Neural cell (in vitro differentiated cells): ENCODE data around the gene DZIP1L. TPM values are rescaled to one million over a fixed set of nuclear protein-coding genes. Genes with fewer than 3 reads are reported as not detected.

Source experiments
- H2AFZ ChIP-seq: fragments of 200-600, 300-800 bp; sonication (generic), shearing (Covaris generic); 2 replicates; pipeline ENCODE4 v1.6.0; 2014; ENCODE audit warnings: low read depth, mild to moderate bottlenecking, antibody characterized with exemption, low read length, moderate library complexity
- H3F3A ChIP-seq: fragments of 200-600 bp; shearing (Covaris generic); 2 replicates; pipeline ENCODE4 v1.6.1; 2016; ENCODE audit warnings: mild to moderate bottlenecking, moderate library complexity, mixed read lengths, antibody characterized with exemption, low read length; ENCODE audit not compliant: insufficient read depth, poor library complexity, severe bottlenecking
- H3K27ac ChIP-seq: fragments of 200-600, 300-800 bp; sonication (generic), shearing (Covaris generic); 2 replicates; pipeline ENCODE4 v1.5.1; 2014; ENCODE audit warnings: mild to moderate bottlenecking, low read length, moderate library complexity
- H3K27me3 ChIP-seq: fragments of 300-800, 200-600 bp; sonication (generic), shearing (Covaris generic); 2 replicates; pipeline ENCODE4 v1.6.0; 2014; ENCODE audit warnings: mild to moderate bottlenecking, low read depth, low read length, moderate library complexity; ENCODE audit not compliant: insufficient read depth
- H3K36me3 ChIP-seq: fragments of 300-800, 200-600 bp; sonication (generic), shearing (Covaris generic); 2 replicates; pipeline ENCODE4 v1.5.1; 2014; ENCODE audit warnings: mild to moderate bottlenecking, antibody characterized with exemption, low read length, moderate library complexity; ENCODE audit not compliant: insufficient read depth
- H3K4me2 ChIP-seq: fragments of 300-800, 200-600 bp; sonication (generic), shearing (Covaris generic); 2 replicates; pipeline ENCODE4 v1.6.0; 2014; ENCODE audit warnings: mild to moderate bottlenecking, low read length
- H3K4me3 ChIP-seq: fragments of 300-800, 200-600 bp; sonication (generic), shearing (Covaris generic); 2 replicates; pipeline ENCODE4 v1.5.1; 2014; ENCODE audit warnings: mild to moderate bottlenecking, low read length, moderate library complexity
- H3K79me2 ChIP-seq: fragments of 200-600 bp; shearing (Covaris generic); replicated peaks from 2 replicates; pipeline ENCODE4 v1.6.0; 2014; ENCODE audit warnings: mild to moderate bottlenecking, low read length, moderate library complexity; ENCODE audit not compliant: insufficient read depth
- H3K9ac ChIP-seq: fragments of 300-800, 200-600 bp; sonication (generic), shearing (Covaris generic); 2 replicates; pipeline ENCODE4 v1.6.1; 2016; ENCODE audit warnings: mild to moderate bottlenecking, low read length, mixed read lengths
- H3K9me2 ChIP-seq: fragments of 200-600 bp; shearing (Covaris generic); 2 replicates; pipeline ENCODE4 v1.6.1; 2016; ENCODE audit warnings: mild to moderate bottlenecking, low read length, mixed read lengths; ENCODE audit not compliant: insufficient read depth
- H3K9me3 ChIP-seq: fragments of 200-600, 300-800 bp; sonication (generic), shearing (Covaris generic); 2 replicates; pipeline ENCODE4 v1.6.1; 2016; ENCODE audit warnings: mild to moderate bottlenecking, mixed run types, low read length, moderate library complexity, mixed read lengths
- H4K20me1 ChIP-seq: fragments of 200-600 bp; shearing (Covaris generic); 2 replicates; pipeline ENCODE4 v1.6.1; 2016; ENCODE audit warnings: mild to moderate bottlenecking, mixed run types; ENCODE audit not compliant: insufficient read depth
- EP300 ChIP-seq: fragments of 450-650 bp; conservative IDR thresholded peaks from 2 replicates; pipeline ENCODE4 v1.6.1; 2014; ENCODE audit warnings: antibody characterized with exemption, mild to moderate bottlenecking, moderate library complexity; ENCODE audit not compliant: poor library complexity, severe bottlenecking
- EZH2 ChIP-seq: fragments of 200-600, 300-800 bp; shearing (Covaris generic), sonication (generic); IDR thresholded peaks from 2 replicates; pipeline ENCODE4 v1.6.1; 2014; ENCODE audit warnings: antibody characterized with exemption, low read length, borderline replicate concordance, mild to moderate bottlenecking; ENCODE audit not compliant: insufficient read depth, poor library complexity, severe bottlenecking
- MXI1 ChIP-seq: fragments of 450-650 bp; conservative IDR thresholded peaks from 2 replicates; pipeline ENCODE4 v1.6.1; 2014; ENCODE audit warnings: antibody characterized with exemption, mild to moderate bottlenecking; ENCODE audit not compliant: poor library complexity, severe bottlenecking
- POLR2AphosphoS5 ChIP-seq: IDR thresholded peaks from 2 replicates; pipeline ENCODE4 v1.6.1; 2012
- RAD21 ChIP-seq: fragments of 450-650 bp; conservative IDR thresholded peaks from 2 replicates; pipeline ENCODE4 v1.6.1; 2014; ENCODE audit warnings: antibody characterized with exemption, mild to moderate bottlenecking, moderate library complexity
- SMC3 ChIP-seq: fragments of 450-650 bp; conservative IDR thresholded peaks from 2 replicates; pipeline ENCODE4 v1.6.1; 2014; ENCODE audit warnings: antibody characterized with exemption, mild to moderate bottlenecking, moderate library complexity; ENCODE audit not compliant: poor library complexity
- TAF1 ChIP-seq: IDR thresholded peaks from 2 replicates; pipeline ENCODE4 v1.6.1; 2012; ENCODE audit warnings: low read depth
- polyA plus RNA-seq: library from polyadenylated mRNA; depleted of rRNA; stranded (reverse); fragments of >200 nt; gene quantifications from 2 replicates; pipeline ENCODE4 v1.2.3, GENCODE V29; 2014
- TF ChIP-seq, protein P1 (sequence below): IDR thresholded peaks from 2 replicates; pipeline ENCODE4 v1.6.1; 2012; ENCODE audit warnings: borderline replicate concordance
- TF ChIP-seq, protein P2 (sequence below): fragments of 450-650 bp; IDR thresholded peaks from 2 replicates; pipeline ENCODE4 v1.5.1; 2014; ENCODE audit warnings: antibody characterized with exemption, mild to moderate bottlenecking, moderate library complexity; ENCODE audit not compliant: poor library complexity, severe bottlenecking

The DZIP1L gene
- polyA plus RNA-seq, 1 donor from 2014 or later, result 1.7 TPM

DNA sequence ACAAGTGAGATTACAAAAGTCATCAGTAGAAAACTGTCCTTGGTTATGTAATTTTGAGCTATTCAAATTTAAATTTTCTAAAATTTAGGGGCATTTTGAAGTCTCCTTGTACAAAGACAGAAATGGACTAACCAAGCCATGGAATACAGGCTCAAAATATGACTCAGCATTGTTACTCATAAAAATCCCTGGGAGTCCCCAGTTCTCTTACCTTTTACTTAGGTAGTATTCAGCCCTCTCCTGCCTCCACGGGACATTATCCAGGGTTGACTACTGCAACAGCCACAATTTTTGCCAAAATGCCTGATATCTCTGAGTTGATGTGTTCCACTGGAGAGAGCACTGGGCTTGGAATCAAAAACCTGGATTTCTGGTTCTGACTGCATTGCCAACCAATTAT, 80.5 kb downstream of the DZIP1L start:
- no peaks in the 10 kb centered on the region for H3F3A ChIP-seq
- H3K27ac ChIP-seq, result no peak overlapping the region
- no peaks in the 10 kb centered on the region for H3K27me3 ChIP-seq
- H3K36me3 ChIP-seq, result no peaks in the 10 kb centered on the region
- TF ChIP-seq MXI1, result no peak
- no peak for TF ChIP-seq EZH2
- TF ChIP-seq, protein P1, sequence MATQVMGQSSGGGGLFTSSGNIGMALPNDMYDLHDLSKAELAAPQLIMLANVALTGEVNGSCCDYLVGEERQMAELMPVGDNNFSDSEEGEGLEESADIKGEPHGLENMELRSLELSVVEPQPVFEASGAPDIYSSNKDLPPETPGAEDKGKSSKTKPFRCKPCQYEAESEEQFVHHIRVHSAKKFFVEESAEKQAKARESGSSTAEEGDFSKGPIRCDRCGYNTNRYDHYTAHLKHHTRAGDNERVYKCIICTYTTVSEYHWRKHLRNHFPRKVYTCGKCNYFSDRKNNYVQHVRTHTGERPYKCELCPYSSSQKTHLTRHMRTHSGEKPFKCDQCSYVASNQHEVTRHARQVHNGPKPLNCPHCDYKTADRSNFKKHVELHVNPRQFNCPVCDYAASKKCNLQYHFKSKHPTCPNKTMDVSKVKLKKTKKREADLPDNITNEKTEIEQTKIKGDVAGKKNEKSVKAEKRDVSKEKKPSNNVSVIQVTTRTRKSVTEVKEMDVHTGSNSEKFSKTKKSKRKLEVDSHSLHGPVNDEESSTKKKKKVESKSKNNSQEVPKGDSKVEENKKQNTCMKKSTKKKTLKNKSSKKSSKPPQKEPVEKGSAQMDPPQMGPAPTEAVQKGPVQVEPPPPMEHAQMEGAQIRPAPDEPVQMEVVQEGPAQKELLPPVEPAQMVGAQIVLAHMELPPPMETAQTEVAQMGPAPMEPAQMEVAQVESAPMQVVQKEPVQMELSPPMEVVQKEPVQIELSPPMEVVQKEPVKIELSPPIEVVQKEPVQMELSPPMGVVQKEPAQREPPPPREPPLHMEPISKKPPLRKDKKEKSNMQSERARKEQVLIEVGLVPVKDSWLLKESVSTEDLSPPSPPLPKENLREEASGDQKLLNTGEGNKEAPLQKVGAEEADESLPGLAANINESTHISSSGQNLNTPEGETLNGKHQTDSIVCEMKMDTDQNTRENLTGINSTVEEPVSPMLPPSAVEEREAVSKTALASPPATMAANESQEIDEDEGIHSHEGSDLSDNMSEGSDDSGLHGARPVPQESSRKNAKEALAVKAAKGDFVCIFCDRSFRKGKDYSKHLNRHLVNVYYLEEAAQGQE, result no peak
- no peak for TF ChIP-seq POLR2AphosphoS5
- TF ChIP-seq SMC3, result no peak
- no peak for TF ChIP-seq EP300
- H2AFZ ChIP-seq, result no peak overlapping the region
- H3K9me2 ChIP-seq, result no peaks in the 10 kb centered on the region
- H3K4me3 ChIP-seq, result no peak overlapping the region
- H3K9ac ChIP-seq, result no peak overlapping the region
- no peaks in the 10 kb centered on the region for H3K79me2 ChIP-seq
- H3K9me3 ChIP-seq, result no peaks in the 10 kb centered on the region
- H3K4me2 ChIP-seq, result no peak overlapping the region
- no peaks in the 10 kb centered on the region for H4K20me1 ChIP-seq

DNA sequence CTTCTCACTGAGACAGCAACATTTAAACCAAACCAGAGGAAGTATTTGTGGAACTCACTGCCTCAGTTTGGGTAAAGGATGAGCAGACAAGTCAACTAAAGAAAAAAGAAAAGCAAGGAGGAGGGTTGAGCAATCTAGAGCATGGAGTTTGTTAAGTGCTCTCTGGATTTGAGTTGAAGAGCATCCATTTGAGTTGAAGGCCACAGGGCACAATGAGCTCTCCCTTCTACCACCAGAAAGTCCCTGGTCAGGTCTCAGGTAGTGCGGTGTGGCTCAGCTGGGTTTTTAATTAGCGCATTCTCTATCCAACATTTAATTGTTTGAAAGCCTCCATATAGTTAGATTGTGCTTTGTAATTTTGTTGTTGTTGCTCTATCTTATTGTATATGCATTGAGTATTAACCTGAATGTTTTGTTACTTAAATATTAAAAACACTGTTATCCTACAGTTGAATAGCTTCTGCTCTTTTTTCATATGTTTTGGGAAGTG, 82.2 kb downstream of the DZIP1L start:
- Histone ChIP-seq H3K36me3 (no peaks in the 10 kb centered on the region), H3F3A (no peaks in the 10 kb centered on the region), H2AFZ (no peak overlapping the region), H3K4me3 (no peak overlapping the region), H3K4me2 (no peak overlapping the region), H3K27ac (no peak overlapping the region), H3K9me2 (no peaks in the 10 kb centered on the region), H3K9me3 (no peaks in the 10 kb centered on the region), H3K27me3 (no peaks in the 10 kb centered on the region), H3K79me2 (no peaks in the 10 kb centered on the region), H4K20me1 (no peaks in the 10 kb centered on the region), H3K9ac (no peak overlapping the region)
- TF ChIP-seq TAF1, result no peak

DNA sequence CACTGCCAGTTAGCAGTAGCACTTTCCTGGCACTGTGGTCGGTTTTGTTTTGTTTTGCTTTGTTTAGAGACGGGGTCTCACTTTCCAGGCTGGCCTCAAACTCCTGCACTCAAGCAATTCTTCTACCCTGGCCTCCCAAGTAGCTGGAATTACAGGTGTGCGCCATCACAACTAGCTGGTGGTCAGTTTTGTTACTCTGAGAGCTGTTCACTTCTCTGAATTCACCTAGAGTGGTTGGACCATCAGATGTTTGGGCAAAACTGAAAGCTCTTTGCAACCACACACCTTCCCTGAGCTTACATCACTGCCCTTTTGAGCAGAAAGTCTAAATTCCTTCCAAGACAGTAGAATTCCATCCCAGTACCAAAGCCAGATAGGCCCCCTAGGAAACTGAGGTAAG, 82.8 kb downstream of the DZIP1L start:
- H3K9me3 ChIP-seq, result no peaks in the 10 kb centered on the region
- H3K36me3 ChIP-seq, result no peaks in the 10 kb centered on the region
- no peak overlapping the region for H3K9ac ChIP-seq
- H2AFZ ChIP-seq, result no peak overlapping the region
- H3K27ac ChIP-seq, result no peak overlapping the region
- no peaks in the 10 kb centered on the region for H4K20me1 ChIP-seq
- H3K27me3 ChIP-seq, result no peaks in the 10 kb centered on the region
- H3K4me3 ChIP-seq, result no peak overlapping the region
- no peaks in the 10 kb centered on the region for H3K9me2 ChIP-seq
- no peaks in the 10 kb centered on the region for H3K79me2 ChIP-seq
- TF ChIP-seq POLR2AphosphoS5, result no peak
- no peak for TF ChIP-seq MXI1
- no peak for TF ChIP-seq TAF1
- TF ChIP-seq SMC3, result no peak
- TF ChIP-seq, protein P1, result no peak
- TF ChIP-seq, protein P2, sequence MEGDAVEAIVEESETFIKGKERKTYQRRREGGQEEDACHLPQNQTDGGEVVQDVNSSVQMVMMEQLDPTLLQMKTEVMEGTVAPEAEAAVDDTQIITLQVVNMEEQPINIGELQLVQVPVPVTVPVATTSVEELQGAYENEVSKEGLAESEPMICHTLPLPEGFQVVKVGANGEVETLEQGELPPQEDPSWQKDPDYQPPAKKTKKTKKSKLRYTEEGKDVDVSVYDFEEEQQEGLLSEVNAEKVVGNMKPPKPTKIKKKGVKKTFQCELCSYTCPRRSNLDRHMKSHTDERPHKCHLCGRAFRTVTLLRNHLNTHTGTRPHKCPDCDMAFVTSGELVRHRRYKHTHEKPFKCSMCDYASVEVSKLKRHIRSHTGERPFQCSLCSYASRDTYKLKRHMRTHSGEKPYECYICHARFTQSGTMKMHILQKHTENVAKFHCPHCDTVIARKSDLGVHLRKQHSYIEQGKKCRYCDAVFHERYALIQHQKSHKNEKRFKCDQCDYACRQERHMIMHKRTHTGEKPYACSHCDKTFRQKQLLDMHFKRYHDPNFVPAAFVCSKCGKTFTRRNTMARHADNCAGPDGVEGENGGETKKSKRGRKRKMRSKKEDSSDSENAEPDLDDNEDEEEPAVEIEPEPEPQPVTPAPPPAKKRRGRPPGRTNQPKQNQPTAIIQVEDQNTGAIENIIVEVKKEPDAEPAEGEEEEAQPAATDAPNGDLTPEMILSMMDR, result no peak
- TF ChIP-seq EZH2, result no peak
- no peak for TF ChIP-seq RAD21
- no peak for TF ChIP-seq EP300
- H3F3A ChIP-seq, result no peaks in the 10 kb centered on the region
- no peak overlapping the region for H3K4me2 ChIP-seq
